HG02852 (cell line): ENCODE results near the gene OR4K5.
"Not testable (repeated sequence)": the region's sequence is repeated elsewhere in the genome, so short reads cannot be mapped to it uniquely, and the experiment has no call there.

Experiments
- ATAC-seq: cut with Tn5 transposase; IDR thresholded peaks from one replicate; pipeline ENCODE4 v1.9.1; 2021; ENCODE audit warnings: mild to moderate bottlenecking, moderate library complexity; ENCODE audit not compliant: unreplicated experiment

OR4K5 gene, protein sequence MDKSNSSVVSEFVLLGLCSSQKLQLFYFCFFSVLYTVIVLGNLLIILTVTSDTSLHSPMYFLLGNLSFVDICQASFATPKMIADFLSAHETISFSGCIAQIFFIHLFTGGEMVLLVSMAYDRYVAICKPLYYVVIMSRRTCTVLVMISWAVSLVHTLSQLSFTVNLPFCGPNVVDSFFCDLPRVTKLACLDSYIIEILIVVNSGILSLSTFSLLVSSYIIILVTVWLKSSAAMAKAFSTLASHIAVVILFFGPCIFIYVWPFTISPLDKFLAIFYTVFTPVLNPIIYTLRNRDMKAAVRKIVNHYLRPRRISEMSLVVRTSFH

DNA sequence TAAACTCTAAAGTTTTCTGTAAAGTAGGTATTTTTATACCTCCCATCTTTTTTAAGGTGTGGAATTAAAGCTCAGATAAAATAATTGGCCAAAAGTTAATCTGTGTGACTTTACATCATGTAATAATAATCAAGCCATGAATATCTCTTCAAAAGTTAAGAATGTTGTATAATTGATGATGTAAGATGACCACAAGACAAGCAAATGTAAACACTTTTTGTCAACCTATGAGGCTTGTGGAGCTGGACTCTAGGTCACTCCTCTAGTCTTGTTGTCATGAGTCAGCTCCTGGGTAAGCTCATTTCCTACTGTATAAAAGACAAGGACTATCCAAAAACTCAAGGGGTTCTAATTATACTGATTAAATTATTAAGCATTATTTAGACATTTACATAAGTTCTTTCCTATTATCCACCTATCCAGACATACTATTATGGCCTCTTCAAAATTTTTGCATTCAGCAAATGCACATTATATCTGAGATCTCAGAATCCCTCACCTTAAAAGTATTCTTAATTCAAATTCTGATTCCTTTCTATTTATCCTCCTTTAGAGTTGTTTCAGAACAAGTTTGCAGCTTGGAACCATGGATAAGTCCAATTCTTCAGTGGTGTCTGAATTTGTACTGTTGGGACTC is at the start of gene OR4K5:
TSS of gene OR4K5 (plus strand) at position 587 of the 637 bp plus-strand sequence. CDS start at position 587, 0 bp downstream.
- ATAC-seq, result no peak

DNA sequence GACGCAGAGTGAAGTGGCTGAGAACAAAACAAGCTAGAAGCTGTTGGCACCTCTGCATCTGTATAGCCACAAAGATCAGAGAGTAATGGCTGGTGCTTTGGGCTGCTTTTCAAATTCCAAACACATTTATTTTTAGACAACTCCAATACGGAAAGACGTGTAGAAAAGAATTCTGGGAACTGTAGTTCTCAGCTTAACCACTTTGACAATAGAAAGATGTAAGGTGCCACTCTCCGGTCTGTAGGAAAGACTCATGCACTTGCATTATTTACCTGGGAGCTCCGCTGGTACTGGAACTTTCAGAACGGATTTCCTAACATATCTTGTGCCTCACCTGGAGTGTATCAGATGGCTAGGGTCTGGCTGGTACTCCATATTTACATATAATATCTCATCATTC is 47.2 kb upstream of the OR4K5 start:
- ATAC-seq, result no peak

DNA sequence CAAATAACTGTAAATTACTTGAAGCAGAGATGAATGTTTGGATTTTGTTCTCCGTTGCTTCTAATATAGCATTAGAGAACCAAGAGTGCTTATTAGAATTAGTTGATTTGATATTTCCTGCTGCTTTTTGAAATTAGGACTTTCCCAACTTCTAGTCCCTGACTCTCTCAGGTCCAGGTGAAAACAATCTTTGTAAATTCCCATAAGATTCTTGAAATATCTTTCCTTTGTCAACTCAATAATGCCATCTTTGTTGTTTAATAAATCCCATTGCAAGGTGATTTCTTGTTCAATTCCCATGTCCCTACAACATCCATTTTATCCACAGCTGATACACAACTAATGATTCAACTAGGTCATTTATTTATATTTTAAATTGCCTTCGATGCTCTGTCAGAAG is 45.6 kb upstream of the OR4K5 start, which contains the start of gene OR4K2:
TSS of gene OR4K2 (plus strand) at position 301 of the 400 bp plus-strand sequence. CDS start 1,126 bp downstream, outside the sequence.
- ATAC-seq, result no peak

DNA sequence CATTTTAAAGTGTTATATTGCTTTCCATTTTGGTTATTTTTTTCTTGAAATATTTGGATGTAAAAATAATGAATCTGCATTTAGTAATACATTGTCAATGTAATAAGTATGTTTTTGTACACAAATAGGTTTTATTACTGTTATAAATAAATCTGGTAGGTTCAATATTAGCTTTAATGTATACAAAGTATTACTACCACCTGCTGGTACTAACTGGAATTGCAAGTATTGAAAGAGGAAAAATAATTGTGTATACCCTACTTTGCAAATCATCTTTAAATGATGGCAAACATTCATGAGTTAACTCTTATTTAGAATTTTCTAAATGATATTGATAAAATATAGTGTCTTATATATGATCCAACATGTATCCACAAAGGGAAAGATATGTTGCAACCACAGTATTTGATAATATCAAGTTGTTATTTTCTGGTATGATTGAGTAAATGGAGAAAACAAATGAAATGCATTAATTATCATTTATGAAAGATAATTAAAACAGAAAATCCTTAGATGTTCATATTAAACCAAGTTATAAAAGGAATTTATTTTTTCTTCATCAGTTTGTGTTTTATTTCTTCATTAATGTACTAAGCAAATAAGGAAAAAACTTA is 42.3 kb upstream of the OR4K5 start:
- ATAC-seq, result no peak

DNA sequence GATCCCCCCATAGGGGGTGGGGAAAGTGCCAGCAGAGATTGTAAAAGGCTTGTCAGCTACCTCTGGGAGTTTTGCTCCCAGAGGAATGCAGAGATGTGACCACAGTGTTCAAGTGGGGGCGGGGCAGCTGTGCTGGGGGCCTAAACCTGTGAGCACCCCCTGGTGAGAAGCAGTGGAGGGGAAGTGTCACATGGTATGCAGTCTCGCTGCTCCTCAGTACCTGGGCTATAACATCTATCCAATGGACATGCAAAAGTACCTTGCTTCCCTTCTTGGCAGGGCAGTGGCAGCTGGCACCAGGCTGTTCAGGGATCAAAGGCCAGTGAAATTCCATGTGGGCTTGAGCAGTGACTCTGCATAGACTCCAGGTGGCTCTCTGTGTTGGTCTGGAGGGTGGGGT is 25.1 kb upstream of the OR4K5 start:
- ATAC-seq, result no peak

DNA sequence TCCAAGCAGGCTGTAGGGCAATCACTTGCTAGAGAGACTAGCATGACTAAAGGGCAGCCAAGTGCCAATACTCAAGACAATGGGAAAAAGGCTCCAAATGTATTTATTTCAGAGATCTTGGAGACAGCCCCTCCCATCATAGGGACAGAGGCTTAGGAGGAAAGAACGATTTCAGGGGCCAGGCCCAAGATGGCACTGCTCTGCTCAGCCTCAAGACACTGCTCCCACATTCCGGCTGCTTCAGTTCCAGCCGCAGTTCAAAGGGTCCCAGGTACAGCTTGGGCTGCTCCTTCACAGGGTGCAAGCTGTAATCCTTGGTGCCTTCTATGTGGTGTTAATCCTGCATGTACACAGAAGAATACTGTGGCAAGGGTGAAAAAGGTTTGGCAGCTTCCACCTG is 19.4 kb upstream of the OR4K5 start:
- ATAC-seq, result no peak

DNA sequence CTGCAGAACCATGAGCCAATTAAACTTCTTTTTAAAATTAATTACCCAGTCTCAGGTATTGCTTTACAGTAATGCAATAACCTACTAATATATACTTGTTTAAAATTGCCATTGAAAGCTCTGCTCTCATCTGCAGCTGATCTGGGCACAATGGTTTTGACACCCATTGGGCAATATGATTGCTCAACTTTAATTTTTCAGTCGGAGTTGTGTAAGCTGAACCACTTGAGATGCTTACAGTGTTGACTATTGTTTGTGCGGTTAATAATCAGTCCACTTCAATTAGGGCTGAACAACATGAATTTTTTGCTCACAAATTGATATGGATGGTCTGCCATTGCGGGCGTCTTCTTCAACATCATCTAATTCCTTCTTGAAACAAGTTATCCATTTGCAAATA is 18.0 kb upstream of the OR4K5 start:
- no peak for ATAC-seq

DNA sequence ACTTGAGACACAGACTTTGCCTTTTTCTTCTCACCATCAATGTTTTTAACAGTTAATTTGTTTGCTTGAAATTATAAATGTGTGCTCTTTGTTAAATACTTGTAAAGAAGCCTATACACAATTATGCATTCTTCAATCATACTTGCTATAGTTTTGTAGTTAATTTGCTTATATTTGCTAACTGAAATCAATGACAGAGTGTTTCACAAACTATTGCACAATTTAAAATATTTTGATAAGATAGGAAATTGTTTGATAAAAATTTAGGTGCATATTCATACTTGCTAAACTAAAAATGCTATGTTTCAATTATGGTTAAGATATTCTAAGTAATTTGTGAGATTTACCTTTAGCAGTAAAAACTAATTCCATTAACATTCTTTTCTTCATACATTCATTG is 13.7 kb upstream of the OR4K5 start:
- no peak for ATAC-seq

DNA sequence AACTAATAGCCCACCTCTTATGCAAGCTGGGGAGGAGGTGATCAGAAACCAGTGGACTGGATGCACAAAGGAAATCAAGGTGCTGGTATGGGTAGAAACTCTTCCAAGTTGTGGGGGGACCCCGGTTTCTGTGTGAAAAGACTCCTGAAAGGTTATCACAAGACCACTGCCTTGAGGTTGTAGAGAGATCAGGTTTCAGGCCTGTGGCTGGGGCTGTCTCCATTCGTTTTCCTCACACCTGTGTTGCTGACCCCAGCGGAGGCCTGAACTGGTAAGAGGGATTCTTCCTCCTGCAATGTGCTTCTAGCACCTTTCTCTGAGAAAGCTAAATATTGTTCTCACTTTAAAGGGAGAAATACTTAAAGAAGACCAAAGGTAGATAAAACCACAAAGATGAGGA is 9.3 kb upstream of the OR4K5 start:
- ATAC-seq, result no peak

DNA sequence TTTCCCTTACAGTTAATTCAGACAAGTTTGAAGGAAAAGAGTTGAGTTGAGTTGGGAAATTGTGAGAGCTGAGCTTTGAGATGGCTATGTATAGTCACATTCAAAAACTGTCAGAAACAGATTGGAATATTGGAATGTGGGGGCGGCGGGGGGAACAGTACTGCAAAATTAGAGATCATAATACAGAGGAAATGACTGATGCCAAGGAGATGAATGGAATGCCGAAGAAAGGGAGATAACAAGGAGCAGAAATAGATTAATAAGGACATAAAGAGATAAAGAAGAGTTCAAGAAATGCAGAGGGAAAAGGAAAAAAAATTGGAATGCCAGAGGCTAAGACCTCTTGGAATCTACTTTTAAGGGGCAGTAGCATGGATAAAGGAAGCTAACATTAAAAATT is 3.2 kb upstream of the OR4K5 start:
- no peak for ATAC-seq

DNA sequence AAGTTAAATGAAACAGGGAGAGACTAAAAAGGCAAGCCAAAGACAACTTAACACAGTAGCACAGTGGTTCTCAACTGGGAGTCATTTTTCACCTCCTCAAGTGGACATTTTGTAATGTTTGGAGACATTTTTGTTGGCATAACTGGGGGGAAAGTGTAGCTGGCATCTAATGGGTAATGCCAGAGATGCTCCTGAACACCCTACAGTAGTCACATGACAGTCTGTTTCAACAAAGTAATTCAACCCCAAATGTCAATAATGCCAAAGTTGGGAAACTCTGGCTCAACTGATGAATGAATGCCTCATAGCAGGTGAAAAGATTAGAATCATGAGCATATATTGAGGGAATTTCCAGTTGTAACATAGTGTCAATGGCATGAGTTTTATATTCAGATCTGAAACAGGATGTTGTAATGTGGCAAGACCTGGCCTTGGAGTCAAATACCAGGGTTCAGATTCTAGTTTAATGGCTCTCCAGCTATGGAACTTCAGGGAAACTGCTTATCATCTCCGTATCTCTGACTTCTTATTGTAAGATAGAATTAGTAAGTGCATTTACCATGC is 2.4 kb upstream of the OR4K5 start:
- no peak for ATAC-seq

DNA sequence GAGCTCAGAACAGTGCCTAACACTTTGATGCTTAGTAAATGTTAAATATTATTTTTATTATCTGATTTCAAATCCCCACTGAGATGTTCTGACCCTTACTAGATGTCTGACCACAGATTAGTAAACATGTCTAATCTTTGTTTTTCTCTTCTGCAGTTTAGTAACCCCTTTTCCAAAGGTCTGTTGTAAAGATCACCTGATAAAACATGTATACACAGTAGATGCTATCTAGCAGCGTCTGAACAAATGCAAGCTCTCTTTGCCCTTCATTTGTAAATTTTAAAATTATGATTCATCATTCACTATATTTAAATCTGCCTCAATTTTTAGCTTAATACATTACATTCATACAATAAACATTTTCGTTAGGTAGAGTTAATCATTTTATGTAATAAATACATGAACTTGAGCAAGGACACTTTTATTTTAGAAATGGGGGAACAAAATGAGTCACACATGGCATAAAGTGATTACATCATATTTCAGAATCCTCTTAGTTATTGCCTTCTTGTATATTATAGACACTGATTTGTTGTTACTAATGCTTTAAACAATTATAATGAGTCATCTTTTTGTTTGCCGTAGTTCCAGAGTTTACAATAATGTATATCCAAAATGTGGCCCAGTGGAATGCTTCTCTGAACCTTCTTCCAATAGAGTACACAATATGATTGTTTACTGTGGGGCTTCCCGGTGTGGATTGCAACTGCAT is 1.7 kb upstream of the OR4K5 start:
- no peak for ATAC-seq

DNA sequence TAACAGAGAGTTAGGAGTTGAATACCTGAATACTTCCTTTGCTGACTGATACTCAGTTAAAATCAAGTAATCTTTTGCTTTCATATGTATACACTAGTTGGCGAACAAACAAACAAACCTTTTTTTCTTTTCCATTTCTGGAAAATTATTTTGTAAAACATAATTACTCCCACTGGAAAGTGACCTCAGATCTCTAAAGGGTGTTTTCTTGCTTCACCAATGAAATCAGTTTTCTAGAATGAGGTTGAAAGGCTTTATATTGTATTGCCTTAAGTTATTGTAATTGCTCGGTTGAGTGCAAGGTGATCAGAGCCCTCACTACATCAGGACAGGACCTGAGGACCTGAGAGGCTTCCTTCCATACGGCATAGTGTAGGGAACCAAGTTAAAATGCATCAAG is 10.2 kb downstream of the OR4K5 start, which contains the start of gene OR4K1:
TSS of gene OR4K1 (plus strand) at position 301 of the 400 bp plus-strand sequence. CDS start 4,750 bp downstream, outside the sequence.
- ATAC-seq, result no peak

DNA sequence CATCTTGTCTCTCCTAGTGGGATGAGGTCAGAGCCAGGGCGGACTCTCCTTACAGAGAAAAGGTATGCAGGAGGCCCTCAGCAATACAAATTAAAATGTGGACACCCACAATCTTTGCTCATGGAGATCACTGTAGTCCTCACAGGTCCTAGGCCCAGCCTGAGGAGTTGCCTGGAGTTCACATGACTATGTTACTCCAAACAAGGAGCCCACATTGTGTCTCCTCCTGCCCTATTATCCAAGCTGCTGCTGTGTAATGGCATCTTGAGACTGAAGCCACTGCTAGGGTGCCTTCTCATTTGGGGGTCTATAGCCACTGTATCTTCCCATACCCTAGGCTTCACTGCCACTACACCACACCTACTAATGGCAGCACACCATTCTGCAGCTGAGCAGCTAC is 21.3 kb downstream of the OR4K5 start:
- ATAC-seq, result no peak

DNA sequence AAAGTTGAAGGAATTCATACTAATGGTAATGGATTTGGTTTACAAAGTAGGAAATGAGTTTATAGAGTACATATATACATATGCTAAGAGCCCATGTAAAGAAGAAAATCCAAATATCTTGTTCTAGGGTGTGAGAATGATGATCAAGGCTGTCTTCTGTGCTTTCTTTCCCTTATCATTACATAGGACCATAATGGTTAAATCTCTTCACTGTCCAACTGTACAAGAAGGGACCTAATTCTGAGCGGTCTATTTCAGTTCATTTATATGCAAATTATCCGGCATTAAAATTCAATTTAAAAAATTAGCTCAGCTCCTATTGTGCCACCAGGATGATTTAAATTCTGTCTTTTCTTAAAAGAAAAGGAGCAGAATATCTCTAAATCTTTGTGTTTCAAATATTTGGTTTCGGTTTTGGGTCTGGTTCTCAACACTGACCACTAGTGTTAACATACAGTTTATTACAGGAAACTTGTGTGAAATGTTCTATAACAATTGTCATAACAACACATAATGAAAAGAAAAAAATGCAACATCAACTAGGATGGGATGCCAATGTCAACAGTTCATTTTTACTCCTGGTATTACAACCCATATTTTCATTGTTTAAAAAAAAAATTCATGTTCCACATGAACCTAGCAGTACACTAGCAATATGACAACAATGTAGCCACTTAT is 27.1 kb downstream of the OR4K5 start:
- ATAC-seq, result no peak

DNA sequence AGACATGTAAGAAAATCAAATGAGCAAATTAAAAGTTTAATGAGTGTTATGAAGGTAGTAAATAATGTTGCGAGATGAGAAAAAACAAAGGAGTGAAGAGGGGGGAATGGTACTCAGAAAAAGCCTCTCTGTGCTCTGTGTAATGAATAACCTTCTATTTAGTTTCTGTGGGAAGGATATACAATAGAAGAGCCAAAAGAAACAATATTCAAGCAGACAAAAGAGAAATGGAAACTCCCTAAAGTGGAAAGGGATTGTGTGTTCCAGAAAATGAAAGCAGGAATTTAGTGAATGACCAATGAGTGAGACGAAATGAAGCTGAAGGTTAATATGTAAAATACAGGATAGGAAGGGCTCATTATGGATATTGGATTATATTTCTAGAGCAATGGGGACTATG is 28.8 kb downstream of the OR4K5 start:
- no peak for ATAC-seq

DNA sequence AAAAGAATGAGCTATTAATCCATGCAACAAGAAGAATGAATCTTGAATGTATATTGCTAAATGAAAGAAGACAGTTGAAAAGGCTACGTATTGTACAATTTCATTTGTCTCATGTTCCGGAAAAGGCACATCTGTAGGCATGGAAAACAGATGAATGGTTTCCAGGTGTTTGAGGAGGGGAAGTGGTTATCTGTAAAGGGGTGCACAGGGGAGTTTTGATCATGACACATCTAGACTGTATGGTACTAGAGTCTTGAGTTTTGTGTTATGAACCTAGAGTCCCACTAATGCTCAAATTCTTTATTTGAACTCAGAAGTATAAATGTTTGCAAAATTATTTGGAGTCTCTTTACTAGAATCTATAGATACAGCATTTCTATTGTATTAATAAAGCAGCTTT is 49.3 kb downstream of the OR4K5 start:
- not testable (repeated sequence) for ATAC-seq
